LNCaP clone FGC (cell line): ENCODE data around the gene TMEM239.

Source experiments
- DNase-seq: peaks from one replicate; pipeline ENCODE4 v3.0.0-alpha.2; 2011; ENCODE audit warnings: low read depth
- H3K4me3 ChIP-seq: 2 replicates; pipeline ENCODE4 v1.5.1; 2011; ENCODE audit warnings: mild to moderate bottlenecking, low read depth, low read length, control low read depth
- CTCF ChIP-seq: IDR thresholded peaks from 2 replicates; pipeline ENCODE4 v1.5.1; 2012; ENCODE audit warnings: mild to moderate bottlenecking; ENCODE audit not compliant: control insufficient read depth, insufficient read depth; ENCODE audit errors: extremely low read depth

The TMEM239 gene

GRCh38 chr20:2840138-2840966, 24.2 kb downstream of the TMEM239 start, which contains the start of the genes PCED1A and VPS16:
Gene PCED1A, minus strand, starts transcription at chr20:2840655. Its CDS starts 743 bp downstream, at chr20:2839912.
Gene VPS16, plus strand, starts transcription at chr20:2840745. Its CDS starts 30 bp downstream, at chr20:2840775.
- H3K4me3 ChIP-seq: peak within 1 kb of the TSS; percentile 82
- DNase-seq: peak; percentile 52
- TF ChIP-seq CTCF: no peak

- DNase-seq: no peak
- peak overlapping the region; percentile 82 for H3K4me3 ChIP-seq
- TF ChIP-seq CTCF: no peak
Observed at GRCh38 chr20:2840967-2841531, 24.9 kb downstream of the TMEM239 start.

GRCh38 chr20:2845607-2846006, 29.4 kb downstream of the TMEM239 start:
- no peak for DNase-seq
- H3K4me3 ChIP-seq: no peak overlapping the region
- TF ChIP-seq CTCF: no peak

GRCh38 chr20:2846698-2847097, 30.5 kb downstream of the TMEM239 start:
- no peak overlapping the region for H3K4me3 ChIP-seq
- no peak for TF ChIP-seq CTCF
- no peak for DNase-seq

GRCh38 chr20:2847802-2848201, 31.6 kb downstream of the TMEM239 start:
- no peak for TF ChIP-seq CTCF
- DNase-seq: no peak
- H3K4me3 ChIP-seq: no peak overlapping the region

GRCh38 chr20:2849529-2849928, 33.4 kb downstream of the TMEM239 start:
- no peak for TF ChIP-seq CTCF
- H3K4me3 ChIP-seq: no peak overlapping the region
- DNase-seq: no peak

GRCh38 chr20:2851086-2851485, 34.9 kb downstream of the TMEM239 start:
- H3K4me3 ChIP-seq: no peak overlapping the region
- DNase-seq: no peak
- no peak for TF ChIP-seq CTCF
